NB4 (cell line): Measurements from ENCODE around the gene RETREG2.

Source experiments
- CTCF ChIP-seq: IDR thresholded peaks from one replicate; pipeline ENCODE4 v1.5.1; 2012; ENCODE audit warnings: low read depth, low read length
- POLR2A ChIP-seq: IDR thresholded peaks from 2 replicates; pipeline ENCODE4 v1.6.1; 2011; ENCODE audit warnings: mild to moderate bottlenecking; ENCODE audit not compliant: insufficient read length; ENCODE audit errors: extremely low read depth

- TF ChIP-seq POLR2A: no peak
- TF ChIP-seq CTCF: no peak
Observed at GRCh38 chr2:219131744-219132143, 46.3 kb upstream of the RETREG2 start.
